GM19452 (cell line): ENCODE results near the gene PMVK.
A peak's percentile ranks its signal among the peaks of the same experiment; 100 is the strongest.

Source experiments
- ATAC-seq: cut with Tn5 transposase; IDR thresholded peaks from one replicate; pipeline ENCODE4 v1.9.1; 2021; ENCODE audit not compliant: unreplicated experiment

Gene PMVK

DNA sequence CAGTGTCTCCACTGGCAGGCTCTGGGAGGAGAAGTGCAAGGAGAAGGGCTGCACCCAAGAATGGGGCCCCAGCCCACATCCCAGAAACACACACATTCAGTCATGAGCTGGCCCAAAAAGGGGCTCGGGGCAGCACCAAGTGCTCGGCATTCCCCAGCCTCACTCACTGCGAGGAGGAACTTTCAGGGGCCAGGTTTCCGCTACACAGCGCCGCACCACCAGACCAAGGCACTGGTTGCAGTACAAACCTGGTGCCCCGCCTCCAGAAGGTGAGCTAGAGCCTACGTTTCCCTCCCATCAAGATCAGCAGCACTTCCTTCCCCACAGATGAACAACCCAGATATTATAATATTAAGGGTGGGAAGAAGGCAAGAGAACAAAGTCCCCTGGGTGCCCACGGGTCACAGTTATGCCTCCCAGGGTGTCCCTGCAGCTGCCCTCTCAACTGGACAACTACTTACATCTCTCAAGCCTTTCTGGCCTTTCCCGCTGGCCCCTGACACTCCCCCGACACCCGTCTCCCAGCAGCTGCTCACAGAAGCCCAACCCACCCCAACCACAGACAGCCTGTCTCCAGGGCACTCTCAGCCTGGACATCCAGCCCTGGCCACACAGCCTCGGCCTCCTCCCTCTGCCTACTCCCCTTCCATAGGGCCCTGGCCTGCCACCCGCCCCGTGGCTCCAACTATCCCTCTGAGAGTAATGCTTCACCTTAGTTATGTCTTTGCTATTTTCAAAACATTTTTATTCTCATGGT is 15.6 kb upstream of the PMVK start:
- ATAC-seq = no peak

DNA sequence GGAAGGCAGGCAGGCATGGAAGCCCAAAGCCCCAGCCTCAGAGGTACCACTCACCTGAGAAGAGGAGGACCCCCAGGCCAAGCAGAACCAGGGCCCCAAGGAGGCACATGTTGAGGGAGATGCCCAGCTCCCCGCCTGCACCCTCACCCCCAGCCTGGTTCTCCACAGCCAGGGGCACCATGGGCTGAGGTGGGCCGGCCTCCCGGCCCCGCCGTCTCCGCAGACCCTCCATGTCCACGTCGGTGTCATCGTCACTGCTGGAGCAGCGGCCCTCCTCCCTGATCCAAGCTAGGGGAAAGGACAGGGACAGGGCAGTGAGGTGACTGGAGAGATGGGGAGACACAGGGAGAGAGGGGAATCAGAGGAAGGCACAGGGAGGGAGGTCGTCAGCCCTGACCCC is 11.6 kb upstream of the PMVK start:
- no peak for ATAC-seq

DNA sequence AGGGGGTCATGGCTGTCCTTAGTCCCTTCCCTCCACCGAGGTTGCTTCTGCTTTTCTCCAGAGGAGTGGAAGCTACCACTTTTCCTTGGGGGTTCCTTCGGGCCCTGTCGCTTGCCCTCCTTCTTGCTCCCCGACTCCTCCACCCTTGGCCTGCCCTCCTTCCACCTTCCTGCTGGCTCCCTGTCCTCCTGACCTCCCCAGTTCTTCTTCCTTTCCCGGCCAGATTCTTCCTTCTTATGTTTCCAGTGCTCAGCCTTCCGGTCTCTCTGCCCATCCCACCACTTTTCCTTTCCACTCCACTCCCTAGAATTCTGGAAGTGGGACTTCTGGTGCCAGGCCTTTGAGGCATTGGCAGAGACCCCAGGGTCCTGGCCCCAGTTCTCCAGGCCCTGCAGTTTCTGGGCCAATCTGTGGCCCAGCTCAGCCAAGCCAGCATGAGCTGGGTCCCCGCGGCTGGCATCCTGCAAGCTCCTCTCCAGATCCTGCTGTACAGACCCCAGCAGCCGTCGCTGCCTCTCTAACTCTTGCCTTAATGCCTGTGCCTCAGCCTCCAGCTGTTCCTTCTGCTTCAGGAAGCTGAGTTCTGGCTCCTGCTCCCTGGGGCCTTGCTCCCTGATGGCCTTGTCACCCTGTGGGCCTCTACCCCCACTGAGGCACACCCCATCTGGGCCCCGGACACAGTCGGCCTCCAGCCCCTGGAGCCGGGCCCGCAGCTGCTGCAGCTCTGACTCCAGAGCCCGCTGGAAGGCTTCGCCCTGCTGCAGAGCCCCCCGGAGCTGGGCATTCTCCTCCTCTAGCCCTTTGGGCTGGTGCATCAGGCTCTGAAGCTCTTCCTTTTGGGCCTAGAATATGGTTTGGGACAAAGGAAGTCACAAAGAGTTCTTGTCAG is 9.7 kb upstream of the PMVK start:
- ATAC-seq = no peak

GRCh38 chr1:154945160-154945961 is 8.8 kb upstream of the PMVK start:
- ATAC-seq = no peak

- no peak for ATAC-seq
Observed at GRCh38 chr1:154944401-154945159, 8.1 kb upstream of the PMVK start.

GRCh38 chr1:154943649-154944400 is 7.3 kb upstream of the PMVK start:
- ATAC-seq = no peak

DNA sequence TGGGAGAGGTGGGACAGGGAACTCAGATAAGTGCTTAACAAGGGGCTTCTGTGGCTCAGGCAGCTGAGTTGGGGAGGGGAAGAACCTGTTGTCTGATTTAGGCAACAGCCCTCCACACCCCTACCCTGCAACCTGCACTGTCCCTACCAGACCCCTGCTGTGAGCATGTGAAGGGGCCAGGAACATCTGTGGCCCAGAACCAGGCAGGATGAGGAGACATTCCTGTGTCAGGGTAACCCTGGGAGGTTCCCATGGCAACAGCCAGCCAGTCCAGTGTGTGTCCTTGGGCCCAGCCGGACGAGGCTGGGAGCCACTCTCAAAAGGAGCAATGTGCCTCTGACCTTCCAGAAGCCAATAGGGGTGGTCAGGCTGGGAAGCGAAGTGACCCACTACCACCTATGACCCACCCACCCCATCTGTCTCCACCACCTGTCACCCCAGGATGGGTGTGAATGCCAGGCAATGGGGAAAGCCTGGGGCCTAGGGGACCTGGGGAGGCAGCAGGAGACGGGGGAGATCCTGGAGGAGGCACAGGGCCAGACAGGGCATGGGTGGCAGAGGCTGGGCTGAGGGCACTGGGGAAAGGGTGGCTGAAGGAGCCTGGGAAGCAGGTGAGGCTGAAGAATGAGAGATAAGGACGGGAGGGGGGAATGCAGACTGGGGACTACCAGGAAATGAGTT is 5.0 kb upstream of the PMVK start:
- no peak for ATAC-seq

DNA sequence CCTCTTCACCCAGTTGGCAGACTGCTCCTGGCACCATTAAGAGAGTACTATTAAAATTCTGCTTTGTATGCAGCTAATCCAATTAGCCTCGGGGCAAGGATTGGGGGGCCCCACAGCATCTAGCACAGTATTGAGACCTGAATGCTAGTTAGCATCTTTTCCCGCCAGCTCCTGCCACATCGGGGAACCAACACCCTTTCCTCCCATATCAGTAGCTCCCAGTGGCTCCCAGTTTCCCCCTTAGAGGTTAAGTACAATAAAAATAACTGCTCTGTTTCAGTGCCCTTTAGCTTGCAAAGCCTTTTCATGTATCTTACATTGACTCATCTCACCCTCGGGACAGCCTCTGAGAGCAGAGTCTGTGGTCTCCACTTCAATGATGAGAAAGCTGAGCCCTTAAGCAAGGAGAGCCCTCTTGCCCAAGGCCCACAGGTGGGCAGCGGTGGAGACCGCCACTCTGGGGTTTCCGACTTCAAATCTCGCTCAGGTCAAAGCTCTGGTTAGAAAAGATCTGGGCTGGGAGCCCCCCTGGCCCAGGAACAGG is 4.2 kb upstream of the PMVK start:
- no peak for ATAC-seq

GRCh38 chr1:154940213-154940560 is 3.7 kb upstream of the PMVK start:
- no peak for ATAC-seq

GRCh38 chr1:154938604-154939399 is 2.3 kb upstream of the PMVK start:
- no peak for ATAC-seq

DNA sequence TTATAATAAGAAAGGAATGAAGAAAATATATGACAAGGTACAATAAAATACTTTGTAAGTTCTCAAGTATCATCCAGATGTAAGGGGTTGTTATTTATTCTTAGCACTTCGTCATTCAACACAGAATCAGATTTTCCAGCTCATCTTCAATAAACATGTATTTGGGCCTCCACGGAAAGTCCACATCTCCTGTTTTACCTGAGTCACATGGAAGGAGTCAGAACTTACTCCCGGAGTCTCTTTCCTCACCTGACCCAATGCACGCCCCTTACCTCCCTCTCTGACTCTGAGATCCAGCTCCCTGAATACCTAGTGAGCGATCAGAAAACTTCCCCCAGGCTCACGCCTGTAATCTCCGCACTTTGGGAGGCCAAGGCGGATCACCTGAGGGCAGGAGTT is 1.5 kb upstream of the PMVK start:
- ATAC-seq = no peak

GRCh38 chr1:154937085-154937987 is 817 bp upstream of the PMVK start:
- peak; percentile 58 for ATAC-seq

DNA sequence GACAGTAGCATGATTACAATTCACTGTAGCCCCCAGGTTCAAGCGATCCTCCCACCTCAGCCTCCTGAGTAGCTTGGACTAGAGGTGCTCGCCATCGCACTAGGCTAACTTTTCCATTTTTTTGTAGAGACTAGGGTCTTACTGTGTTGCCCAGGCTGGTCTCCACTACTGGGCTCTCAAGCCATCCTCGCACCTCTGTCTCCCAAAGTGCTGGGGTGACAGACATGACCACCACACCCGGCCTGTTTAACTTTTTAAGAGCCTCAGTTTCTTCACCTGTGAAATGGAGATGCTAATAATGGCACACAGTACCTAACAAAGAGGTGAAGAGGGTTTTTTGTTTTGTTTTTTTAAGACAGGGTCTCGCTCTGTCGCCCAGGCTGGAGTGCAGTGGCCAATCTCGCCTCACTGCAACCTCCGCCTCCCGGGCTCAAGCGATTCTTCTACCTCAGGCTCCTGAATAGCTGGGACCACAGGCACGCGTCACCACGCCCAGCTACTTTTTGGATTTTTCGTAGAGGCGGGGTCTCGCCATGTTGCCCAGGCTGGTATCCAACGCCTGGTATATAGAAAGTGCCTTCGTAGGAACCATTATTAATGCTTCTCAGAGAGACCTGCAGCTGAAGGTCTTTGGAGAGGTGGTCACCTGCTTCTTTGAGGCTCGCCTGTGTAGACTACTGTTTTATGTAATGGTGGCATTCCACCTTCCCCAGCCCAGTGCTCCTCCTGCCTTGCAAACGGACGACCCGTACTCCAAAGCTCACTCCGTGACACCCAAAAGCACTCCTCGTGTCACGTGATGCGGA is 567 bp downstream of the PMVK start:
- no peak for ATAC-seq

GRCh38 chr1:154934358-154934948 is 2.1 kb downstream of the PMVK start:
- ATAC-seq = no peak

DNA sequence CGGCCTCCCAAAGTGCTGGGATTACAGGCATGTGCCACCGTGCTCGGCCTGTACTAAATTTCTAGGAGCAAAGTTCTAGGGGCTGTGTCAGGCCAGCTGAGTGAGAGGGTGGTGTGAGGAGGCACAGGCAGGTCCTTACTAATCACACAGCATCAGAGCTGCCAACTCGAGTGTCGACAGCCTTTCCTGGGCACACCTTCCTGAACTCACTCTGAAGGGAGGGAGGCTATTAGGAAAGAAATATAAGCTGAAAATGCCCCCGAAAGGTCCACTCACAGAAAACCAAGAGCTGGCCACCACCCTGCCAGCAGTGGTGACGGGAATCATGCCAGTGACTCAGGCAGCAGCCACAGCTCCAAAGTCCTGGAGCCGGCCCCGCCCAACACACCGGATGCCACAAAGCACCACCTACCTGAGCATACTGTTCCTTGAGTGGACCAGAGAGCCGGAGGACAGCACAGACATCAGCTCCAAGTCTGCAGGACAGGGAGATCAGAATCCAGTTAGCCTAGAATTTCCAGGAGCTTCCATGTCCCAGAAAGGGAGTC is 4.5 kb downstream of the PMVK start:
- ATAC-seq = no peak

GRCh38 chr1:154926201-154926600 is 10.3 kb downstream of the PMVK start:
- ATAC-seq = no peak
